AG09309 (cell line): ENCODE results near the gene LDOC1.
"Not testable (repeated sequence)": the region's sequence is repeated elsewhere in the genome, so short reads cannot be mapped to it uniquely, and the experiment has no call there.

Source experiments
- DNase-seq: peaks from one replicate; pipeline ENCODE4 v3.0.0-alpha.2; 2010; ENCODE audit warnings: low read depth
- H3K4me3 ChIP-seq: 2 replicates; pipeline ENCODE4 v1.5.1; 2011; ENCODE audit warnings: mild to moderate bottlenecking, low read depth, low read length, moderate library complexity; ENCODE audit not compliant: control insufficient read depth
- CTCF ChIP-seq: IDR thresholded peaks from 2 replicates; pipeline ENCODE4 v1.5.1; 2011; ENCODE audit warnings: mild to moderate bottlenecking, low read depth, low read length, inconsistent platforms; ENCODE audit not compliant: insufficient read depth, control insufficient read depth; ENCODE audit errors: missing control alignments

The LDOC1 gene

GRCh38 chrX:141176586-141177451, at the start of gene LDOC1:
Gene LDOC1 (minus strand): TSS chrX:141177129. CDS start chrX:141177021, 108 bp downstream.
- DNase-seq = peak; percentile 3
- no peak for TF ChIP-seq CTCF
- H3K4me3 ChIP-seq = peak within 1 kb of the TSS; percentile 50

GRCh38 chrX:141221611-141222010, 44.7 kb upstream of the LDOC1 start:
- H3K4me3 ChIP-seq = no peak overlapping the region
- no peak for TF ChIP-seq CTCF
- DNase-seq = no peak

- peak; percentile 8 for DNase-seq
- no peak for TF ChIP-seq CTCF
- H3K4me3 ChIP-seq = no peak overlapping the region
Measured at GRCh38 chrX:141220342-141221008, 43.5 kb upstream of the LDOC1 start.

- TF ChIP-seq CTCF = no peak
- DNase-seq = no peak
Measured at GRCh38 chrX:141214196-141214595, 37.3 kb upstream of the LDOC1 start.

GRCh38 chrX:141201962-141202361, 25.0 kb upstream of the LDOC1 start:
- DNase-seq = no peak
- no peak for TF ChIP-seq CTCF
- no peak overlapping the region for H3K4me3 ChIP-seq

More at GRCh38 chrX:141214196-141214595, 37.3 kb upstream of the LDOC1 start:
- no peak overlapping the region for H3K4me3 ChIP-seq

- DNase-seq, H3K4me3 ChIP-seq: not testable (repeated sequence)
Measured at GRCh38 chrX:141188573-141188972, 11.6 kb upstream of the LDOC1 start.

- DNase-seq = no peak
- no peak overlapping the region for H3K4me3 ChIP-seq
- TF ChIP-seq CTCF = no peak
Measured at GRCh38 chrX:141185366-141185765, 8.4 kb upstream of the LDOC1 start.
